ENCODE data around the gene PPP6C. TPM values are rescaled to one million over a fixed set of nuclear protein-coding genes. Genes with fewer than 3 reads are reported as not detected.

Gene PPP6C
- total and polyA plus RNA-seq, 2 of the 13 experiments (the other 11 are each of a cell fraction or from before 2014, with no cell fraction given), result 18.5 to 20.9 TPM

DNA sequence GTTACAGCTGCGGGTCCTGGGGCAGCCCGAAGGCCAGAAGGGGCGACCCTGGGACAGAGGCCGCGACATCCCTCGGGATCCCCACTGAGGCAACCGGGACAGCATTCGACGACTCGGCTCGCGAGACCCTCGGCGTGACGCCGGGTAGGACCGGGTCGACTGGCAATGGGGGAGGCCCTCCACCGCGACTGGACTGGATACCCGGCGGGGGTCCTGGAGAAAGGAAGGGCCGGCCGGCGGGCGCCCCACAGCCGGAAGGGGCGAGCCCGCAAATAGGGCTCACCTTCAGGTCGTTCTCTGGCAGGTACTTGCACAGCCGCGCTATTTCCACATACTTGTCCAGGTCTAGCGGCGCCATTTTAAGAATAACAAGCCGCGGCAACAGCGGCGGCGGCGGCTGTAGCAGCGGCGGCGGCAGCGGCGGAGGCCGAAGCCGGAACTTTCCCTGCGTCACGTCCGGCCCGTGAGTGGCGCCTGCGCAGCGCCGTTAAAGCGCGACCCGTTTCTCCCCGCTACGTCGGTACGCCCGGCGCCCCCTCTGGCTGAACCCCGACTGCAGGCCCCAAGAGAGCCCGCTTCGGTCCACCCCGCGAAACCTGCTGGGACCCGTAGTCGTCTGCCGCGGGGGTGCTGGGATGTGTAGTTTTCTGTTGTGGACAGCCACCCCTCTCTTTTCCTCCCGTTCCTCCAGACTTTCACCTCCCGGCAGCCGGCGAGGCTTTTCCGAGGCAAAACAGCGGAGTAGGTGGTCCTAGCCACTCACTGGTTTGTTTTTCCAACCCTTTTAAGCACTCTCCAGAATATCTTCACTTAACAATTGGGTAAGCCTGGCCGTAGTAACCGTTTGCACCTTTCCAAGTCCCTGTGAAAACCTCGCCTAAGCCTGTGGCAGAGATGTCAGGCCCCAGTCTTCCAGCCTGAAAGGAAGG, at the start of gene PPP6C (continued):
- no peak for TF ChIP-seq REST (IDR thresholded peaks at IDR 0.05; ENCODE audit: borderline replicate concordance in 1 of 2, low read depth in 1 of 2, low read length in 2 of 2)
- TF ChIP-seq, protein P1, sequence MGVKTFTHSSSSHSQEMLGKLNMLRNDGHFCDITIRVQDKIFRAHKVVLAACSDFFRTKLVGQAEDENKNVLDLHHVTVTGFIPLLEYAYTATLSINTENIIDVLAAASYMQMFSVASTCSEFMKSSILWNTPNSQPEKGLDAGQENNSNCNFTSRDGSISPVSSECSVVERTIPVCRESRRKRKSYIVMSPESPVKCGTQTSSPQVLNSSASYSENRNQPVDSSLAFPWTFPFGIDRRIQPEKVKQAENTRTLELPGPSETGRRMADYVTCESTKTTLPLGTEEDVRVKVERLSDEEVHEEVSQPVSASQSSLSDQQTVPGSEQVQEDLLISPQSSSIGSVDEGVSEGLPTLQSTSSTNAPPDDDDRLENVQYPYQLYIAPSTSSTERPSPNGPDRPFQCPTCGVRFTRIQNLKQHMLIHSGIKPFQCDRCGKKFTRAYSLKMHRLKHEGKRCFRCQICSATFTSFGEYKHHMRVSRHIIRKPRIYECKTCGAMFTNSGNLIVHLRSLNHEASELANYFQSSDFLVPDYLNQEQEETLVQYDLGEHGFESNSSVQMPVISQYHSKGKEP (CRISPR knock-in tag; IDR thresholded peaks at IDR 0.05), result no peak
- no peak for TF ChIP-seq U2AF2 (IDR thresholded peaks at IDR 0.05; ENCODE audit: low read depth, low read length)
- TF ChIP-seq RNF219 (CRISPR knock-in tag; IDR thresholded peaks at IDR 0.05), result 0 out of 2 replicates have a peak, but pooled peaks have one; percentile 37
- peak; percentile 81 for TF ChIP-seq SUZ12 (IDR thresholded peaks at IDR 0.05; ENCODE audit: low read depth, low read length)
- peak; percentile 64; the same call in 1 of the 2 replicates for TF ChIP-seq HMGXB3 (CRISPR knock-in tag; IDR thresholded peaks at IDR 0.05; ENCODE audit: borderline replicate concordance)
- no peak for TF ChIP-seq ZNF24 (IDR thresholded peaks at IDR 0.05)
- TF ChIP-seq ZNF761 (CRISPR knock-in tag; conservative IDR thresholded peaks at IDR 0.05), result peak; percentile 45; the same call in 1 of the 2 replicates
- peak; percentile 87 for TF ChIP-seq ZNF124 (CRISPR knock-in tag; IDR thresholded peaks at IDR 0.05)
- TF ChIP-seq SP2 (CRISPR knock-in tag; IDR thresholded peaks at IDR 0.05), result peak; percentile 64
- TF ChIP-seq GATAD2A (CRISPR knock-in tag; IDR thresholded peaks at IDR 0.05), result peak; percentile 63
- TF ChIP-seq GLI4 (CRISPR knock-in tag; IDR thresholded peaks at IDR 0.05; ENCODE audit: borderline replicate concordance), result no peak
- TF ChIP-seq TMF1 (CRISPR knock-in tag; IDR thresholded peaks at IDR 0.05; ENCODE audit: low read depth), result peak; percentile 65; the same call in 1 of the 2 replicates
- peak; percentile 59 for TF ChIP-seq TBL1XR1 (IDR thresholded peaks at IDR 0.05; ENCODE audit: borderline replicate concordance, low read length, partially characterized antibody)
- TF ChIP-seq NR0B2 (CRISPR knock-in tag; IDR thresholded peaks at IDR 0.05), result no peak; the same call in 1 of the 2 replicates
